A549 (cell line): ENCODE data around the gene PEPD.

ENCODE experiments used
- ATOH8 ChIP-seq: fragments of 250-450 bp; sonication (Bioruptor Pico); IDR thresholded peaks from 2 replicates; pipeline ENCODE4 v1.5.0; 2020; ENCODE audit warnings: low read depth, mild to moderate bottlenecking, moderate library complexity
- CEBPB ChIP-seq, 2 experiments: fragments of >200 bp in 1 of 2; sonication (Bioruptor Twin) in 1 of 2; formaldehyde crosslinking in 1 of 2; IDR thresholded peaks; 2 replicates each; pipeline ENCODE4 v1.6.1; 2012 to 2016
- CHD2 ChIP-seq: fragments of 150-350 bp; IDR thresholded peaks from 2 replicates; pipeline ENCODE4 v1.6.1; 2014; ENCODE audit warnings: low read length; ENCODE audit not compliant: partially characterized antibody
- EP300 ChIP-seq, 2 experiments: fragments of >200 bp; sonication (Bioruptor Twin); formaldehyde crosslinking; IDR thresholded peaks; 2 replicates in 1 of 2; 3 replicates in 1 of 2; pipeline ENCODE4 v1.6.1; 2016 to 2017
- ESRRA ChIP-seq: fragments of 150-350 bp; IDR thresholded peaks from 2 replicates; pipeline ENCODE4 v1.6.1; 2014; ENCODE audit warnings: mild to moderate bottlenecking, low read length, borderline replicate concordance
- FOSL2 ChIP-seq, 2 experiments: fragments of 450-650 bp in 1 of 2; fragments of >200 bp in 1 of 2; sonication (Bioruptor Twin) in 1 of 2; formaldehyde crosslinking; IDR thresholded peaks; 2 replicates each; pipeline versions ENCODE4 v1.5.0 to v1.6.1; 2016 to 2020; ENCODE audit warnings: mild to moderate bottlenecking in 1 of 2, moderate library complexity in 1 of 2
- MAX ChIP-seq: IDR thresholded peaks from 2 replicates; pipeline ENCODE4 v1.6.1; 2012
- NFE2L2 ChIP-seq: fragments of 150-350 bp; conservative IDR thresholded peaks from 2 replicates; pipeline ENCODE4 v1.6.1; 2014; ENCODE audit warnings: low read length
- POLR2A ChIP-seq: IDR thresholded peaks from 2 replicates; pipeline ENCODE4 v1.6.1; 2012; ENCODE audit warnings: mild to moderate bottlenecking, low read length
- USF2 ChIP-seq: fragments of 450-650 bp; IDR thresholded peaks from 2 replicates; pipeline ENCODE4 v1.6.1; 2014; ENCODE audit warnings: antibody characterized with exemption
- ZNF302 ChIP-seq: fragments of 250-450 bp; sonication (Bioruptor Pico); IDR thresholded peaks from 2 replicates; pipeline ENCODE4 v1.9.0; 2021; ENCODE audit warnings: inconsistent platforms, mild to moderate bottlenecking, moderate library complexity
- TF ChIP-seq, protein P1 (sequence below): fragments of >200 bp; sonication (Bioruptor Twin); formaldehyde crosslinking; IDR thresholded peaks from 3 replicates; pipeline ENCODE4 v1.5.1; 2016
- TF ChIP-seq, protein P2 (sequence below): IDR thresholded peaks from 2 replicates; pipeline ENCODE4 v1.6.1; 2012; ENCODE audit warnings: low read depth, borderline replicate concordance

DNA sequence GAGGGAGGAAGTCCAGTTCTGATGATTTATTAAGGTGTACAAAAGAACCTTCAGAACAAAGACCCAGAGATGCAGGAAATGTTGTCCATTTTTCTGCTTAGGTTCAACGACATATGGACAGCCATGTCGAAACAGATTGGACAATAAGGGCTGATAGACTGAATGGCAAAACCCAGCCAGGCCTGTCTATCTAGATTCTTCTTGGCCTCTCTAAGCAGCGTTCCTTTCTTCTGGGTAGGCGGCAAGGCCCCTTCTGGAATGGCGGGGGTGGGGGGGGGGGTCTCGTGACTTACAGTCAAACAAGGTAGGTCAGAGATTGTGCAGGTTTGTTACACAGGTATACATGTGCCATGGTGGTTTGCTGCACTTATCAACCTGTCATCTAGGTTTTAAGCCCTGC, 39.7 kb upstream of the PEPD start:
- TF ChIP-seq FOSL2 (IDR thresholded peaks at IDR 0.05) (no peak), FOSL2 (CRISPR knock-in tag; IDR thresholded peaks at IDR 0.05) (no peak), ATOH8 (CRISPR knock-in tag) (no peak), NFE2L2 (no peak), MAX (no peak), USF2 (no peak), ZNF302 (CRISPR knock-in tag) (no peak), POLR2A (no peak), EP300 (IDR thresholded peaks at IDR 0.05) (no peak), ESRRA (no peak), CHD2 (no peak), CEBPB (IDR thresholded peaks at IDR 0.05) (no peak)
- TF ChIP-seq, protein P1, sequence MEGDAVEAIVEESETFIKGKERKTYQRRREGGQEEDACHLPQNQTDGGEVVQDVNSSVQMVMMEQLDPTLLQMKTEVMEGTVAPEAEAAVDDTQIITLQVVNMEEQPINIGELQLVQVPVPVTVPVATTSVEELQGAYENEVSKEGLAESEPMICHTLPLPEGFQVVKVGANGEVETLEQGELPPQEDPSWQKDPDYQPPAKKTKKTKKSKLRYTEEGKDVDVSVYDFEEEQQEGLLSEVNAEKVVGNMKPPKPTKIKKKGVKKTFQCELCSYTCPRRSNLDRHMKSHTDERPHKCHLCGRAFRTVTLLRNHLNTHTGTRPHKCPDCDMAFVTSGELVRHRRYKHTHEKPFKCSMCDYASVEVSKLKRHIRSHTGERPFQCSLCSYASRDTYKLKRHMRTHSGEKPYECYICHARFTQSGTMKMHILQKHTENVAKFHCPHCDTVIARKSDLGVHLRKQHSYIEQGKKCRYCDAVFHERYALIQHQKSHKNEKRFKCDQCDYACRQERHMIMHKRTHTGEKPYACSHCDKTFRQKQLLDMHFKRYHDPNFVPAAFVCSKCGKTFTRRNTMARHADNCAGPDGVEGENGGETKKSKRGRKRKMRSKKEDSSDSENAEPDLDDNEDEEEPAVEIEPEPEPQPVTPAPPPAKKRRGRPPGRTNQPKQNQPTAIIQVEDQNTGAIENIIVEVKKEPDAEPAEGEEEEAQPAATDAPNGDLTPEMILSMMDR = no peak
- TF ChIP-seq, protein P2, sequence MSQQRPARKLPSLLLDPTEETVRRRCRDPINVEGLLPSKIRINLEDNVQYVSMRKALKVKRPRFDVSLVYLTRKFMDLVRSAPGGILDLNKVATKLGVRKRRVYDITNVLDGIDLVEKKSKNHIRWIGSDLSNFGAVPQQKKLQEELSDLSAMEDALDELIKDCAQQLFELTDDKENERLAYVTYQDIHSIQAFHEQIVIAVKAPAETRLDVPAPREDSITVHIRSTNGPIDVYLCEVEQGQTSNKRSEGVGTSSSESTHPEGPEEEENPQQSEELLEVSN = no peak
